GM18867 (cell line): ENCODE data around the gene DLGAP1.
"Not testable (repeated sequence)": the region's sequence is repeated elsewhere in the genome, so short reads cannot be mapped to it uniquely, and the experiment has no call there.

Experiments used
- ATAC-seq: cut with Tn5 transposase; IDR thresholded peaks from one replicate; pipeline ENCODE4 v1.9.1; 2021; ENCODE audit warnings: mild to moderate bottlenecking, moderate library complexity; ENCODE audit not compliant: unreplicated experiment

Gene DLGAP1

DNA sequence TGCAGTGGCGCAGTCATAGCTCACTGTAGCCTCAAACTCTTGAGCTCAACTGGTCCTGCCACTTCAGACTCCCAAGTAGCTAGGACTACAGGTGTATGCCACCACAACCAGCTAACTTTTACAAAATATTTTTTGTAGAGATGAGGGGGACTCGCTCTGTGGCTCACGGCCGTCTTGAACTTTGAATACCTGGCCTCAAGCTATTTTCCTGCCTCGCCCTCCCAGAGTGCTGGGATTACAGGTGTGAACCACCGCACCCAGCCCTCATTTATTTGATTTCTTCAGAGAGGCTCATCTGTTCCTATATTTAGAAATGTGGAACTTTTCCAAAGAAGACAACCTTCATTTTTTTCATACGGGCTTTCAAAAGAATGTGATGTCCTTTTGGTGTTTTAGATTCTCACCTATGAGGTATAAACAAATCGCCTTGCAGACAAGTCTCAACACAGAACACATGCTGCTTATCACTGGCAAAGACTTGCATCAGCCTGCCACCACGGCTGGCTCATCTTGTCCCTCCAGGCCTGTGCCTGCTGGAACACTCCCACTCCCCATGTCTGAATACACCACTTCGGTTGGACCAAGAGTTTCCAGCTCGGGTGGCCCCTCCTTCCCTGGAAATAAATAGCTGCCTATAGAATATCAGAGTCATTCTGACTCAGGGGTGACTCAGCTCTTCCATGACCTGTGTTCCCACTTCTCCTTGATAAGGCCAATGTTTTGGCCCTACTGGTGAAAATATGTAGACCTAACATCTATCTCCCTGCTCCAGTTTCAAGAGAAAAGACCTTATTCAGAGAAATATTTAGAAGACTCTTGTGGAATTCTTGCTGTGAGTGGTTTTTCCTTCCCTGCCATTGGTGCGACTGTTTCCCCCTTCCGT lies 802.5 kb downstream of the DLGAP1 start:
- no peak for ATAC-seq

DNA sequence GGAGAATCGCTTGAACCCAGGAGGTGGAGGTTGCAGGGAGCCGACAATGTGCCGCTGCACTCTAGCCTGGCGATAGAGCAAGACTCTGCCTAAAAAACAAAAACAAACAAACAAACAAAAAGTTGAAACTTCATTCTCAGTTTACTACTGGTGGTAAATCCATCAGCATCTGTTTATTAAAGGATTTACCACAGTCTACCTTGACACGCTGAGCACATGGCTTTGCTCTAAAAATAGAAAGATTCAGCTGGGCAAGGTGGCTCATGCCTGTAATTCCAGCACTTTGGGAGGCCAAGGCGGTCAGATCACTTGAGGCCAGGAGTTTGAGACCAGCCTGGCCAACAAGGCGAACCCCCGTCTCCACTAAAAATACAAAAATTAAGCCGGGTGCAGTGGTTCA lies 803.8 kb downstream of the DLGAP1 start:
- ATAC-seq: no peak

- ATAC-seq: not testable (repeated sequence)
Observed at GRCh38 chr18:3650521-3651042, 804.5 kb downstream of the DLGAP1 start.

DNA sequence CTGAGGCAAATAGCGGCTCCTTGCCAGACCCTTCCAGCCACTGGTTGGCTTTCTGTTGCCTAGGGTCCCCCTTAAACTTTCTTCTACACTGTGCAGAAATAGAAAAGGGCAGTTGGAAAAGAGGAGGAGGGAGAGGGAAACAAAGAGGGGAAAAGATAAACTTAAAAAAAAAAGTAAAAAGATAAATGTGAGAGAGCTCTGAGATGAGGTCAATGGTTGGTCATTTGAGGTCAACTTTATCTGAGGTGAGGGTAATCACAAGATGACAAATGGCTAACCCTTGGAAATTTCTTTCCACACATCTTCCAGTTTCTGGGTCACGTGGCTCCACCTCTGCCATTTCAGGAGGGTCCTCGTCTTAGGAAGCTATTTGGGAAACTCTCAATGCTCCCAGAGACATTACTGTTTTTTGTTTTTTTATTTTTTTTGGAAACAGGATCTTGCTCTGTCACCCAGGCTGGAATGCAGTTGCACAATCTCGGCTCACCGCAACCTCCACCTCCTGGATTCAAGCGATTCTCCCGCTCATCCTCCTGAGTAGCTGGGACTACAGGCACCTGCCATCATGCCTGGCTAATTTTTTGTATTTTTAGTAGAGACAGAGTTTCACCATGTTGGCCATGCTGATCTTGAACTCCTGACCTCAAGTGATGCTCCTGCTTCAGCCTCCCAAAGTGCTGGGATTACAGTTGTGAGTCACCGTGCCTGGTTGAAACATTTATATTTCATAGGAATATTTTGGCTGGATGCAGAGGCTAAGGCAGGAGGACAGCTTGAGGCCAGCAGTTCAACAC lies 805.3 kb downstream of the DLGAP1 start:
- ATAC-seq: no peak

- ATAC-seq: no peak
Observed at GRCh38 chr18:3649135-3649632, 805.9 kb downstream of the DLGAP1 start.

DNA sequence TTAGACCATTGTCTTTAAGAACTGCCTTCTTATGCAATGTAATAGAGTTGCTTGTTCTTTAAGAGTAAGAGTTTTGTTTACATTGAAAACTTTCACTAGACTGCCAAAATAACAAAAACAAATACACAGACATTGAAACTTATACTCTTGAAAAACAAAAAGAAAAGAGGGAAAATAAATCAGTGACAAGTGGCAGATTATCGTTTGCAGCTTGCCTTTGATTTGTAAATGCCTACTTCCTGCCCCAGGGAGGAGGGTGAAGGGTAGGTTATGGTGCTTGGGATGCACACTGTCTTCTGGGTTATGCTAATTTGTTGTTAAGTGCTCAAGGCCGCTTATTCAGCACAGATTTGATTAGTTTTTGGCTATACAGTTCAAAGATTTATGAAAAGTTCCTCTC lies 806.5 kb downstream of the DLGAP1 start:
- ATAC-seq: no peak

GRCh38 chr18:3648200-3648599 lies 806.9 kb downstream of the DLGAP1 start:
- ATAC-seq: no peak

- no peak for ATAC-seq
Observed at GRCh38 chr18:3647636-3648035, 807.5 kb downstream of the DLGAP1 start.

- no peak for ATAC-seq
Observed at GRCh38 chr18:3645384-3646156, 809.5 kb downstream of the DLGAP1 start.

GRCh38 chr18:3634250-3634939 lies 820.7 kb downstream of the DLGAP1 start:
- ATAC-seq: no peak

- ATAC-seq: no peak
Observed at GRCh38 chr18:3631887-3632286, 823.2 kb downstream of the DLGAP1 start.

DNA sequence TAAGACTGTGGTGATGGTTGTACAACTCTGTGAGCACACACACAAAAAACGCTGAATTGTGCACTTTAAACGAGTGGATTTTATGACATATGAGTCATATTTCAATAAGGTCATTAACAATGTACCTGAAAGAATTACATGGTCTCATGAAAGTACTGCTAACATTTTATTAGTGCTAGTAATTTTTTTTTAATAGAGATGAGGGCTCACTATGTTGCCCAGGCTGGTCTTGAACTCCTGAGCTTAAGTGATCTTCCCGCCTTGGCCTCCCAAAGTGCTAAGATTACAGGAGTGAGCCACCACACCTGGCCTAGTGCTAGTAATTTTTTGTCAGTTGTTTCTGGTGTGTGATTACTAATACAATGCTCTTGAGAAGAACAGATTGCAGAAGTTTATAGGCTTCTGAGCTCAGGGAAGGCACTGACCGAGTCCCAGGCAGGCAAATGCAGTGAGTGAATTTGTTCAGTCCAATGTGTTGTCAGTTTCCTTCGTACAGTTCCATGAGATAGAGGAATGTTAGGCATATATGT lies 828.1 kb downstream of the DLGAP1 start:
- no peak for ATAC-seq

GRCh38 chr18:3625742-3626091 lies 829.4 kb downstream of the DLGAP1 start:
- no peak for ATAC-seq

- no peak for ATAC-seq
Observed at GRCh38 chr18:3624935-3625741, 830.0 kb downstream of the DLGAP1 start.

GRCh38 chr18:3624546-3624934 lies 830.6 kb downstream of the DLGAP1 start:
- no peak for ATAC-seq

DNA sequence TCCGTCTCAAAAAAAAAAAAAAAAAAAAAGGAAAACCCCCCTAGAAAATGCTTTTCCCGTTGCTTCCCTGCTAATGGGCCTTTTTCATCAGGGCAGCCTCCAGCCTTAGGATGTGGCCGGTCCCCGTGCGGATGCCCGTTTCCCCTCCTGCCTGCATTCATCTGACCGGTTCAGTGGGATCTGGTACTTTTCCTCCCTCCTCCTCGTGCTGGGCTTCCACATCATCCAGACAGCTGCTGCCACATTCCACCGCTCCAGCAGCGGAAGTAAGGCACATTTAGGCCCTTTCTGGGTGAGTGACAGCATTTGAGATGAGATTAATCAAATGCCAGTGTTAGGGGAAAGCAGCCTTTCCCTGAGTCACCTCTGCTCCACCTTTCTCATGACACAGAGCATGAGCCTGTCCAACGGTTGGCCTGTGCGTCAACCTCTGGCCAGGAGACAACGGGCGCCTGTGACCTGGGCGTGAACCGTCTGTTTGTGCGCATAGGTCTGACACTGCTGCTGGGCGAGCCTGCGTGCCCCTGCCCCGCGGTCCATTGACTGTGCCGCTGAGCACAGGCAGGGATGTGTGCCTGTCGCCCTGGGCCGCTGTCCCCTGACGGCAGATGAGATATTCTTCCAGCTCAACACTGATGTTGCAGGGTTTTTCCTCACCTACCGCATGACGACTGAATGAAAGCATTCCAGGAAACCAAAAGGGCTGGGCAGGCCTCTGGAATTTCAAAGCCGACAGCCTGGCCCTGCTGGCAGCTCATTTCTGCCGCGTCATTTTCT lies 831.1 kb downstream of the DLGAP1 start:
- no peak for ATAC-seq

GRCh38 chr18:3620146-3621119 lies 834.7 kb downstream of the DLGAP1 start:
- ATAC-seq: no peak
